Gastrocnemius medialis (tissue), 4 donors: Measurements from ENCODE around the gene NCAN. TPM values are rescaled to one million over a fixed set of nuclear protein-coding genes. Genes with fewer than 3 reads are reported as not detected.
A peak's percentile ranks its signal among the peaks of the same experiment; 100 is the strongest.
"Not testable (repeated sequence)": the region's sequence is repeated elsewhere in the genome, so short reads cannot be mapped to it uniquely, and the experiment has no call there.

Experiments used
- ATAC-seq, 2 donors: fragments of 150-250 bp; one replicate each; pipeline ENCODE4 v1.9.1; 2016
- DNase-seq, 2 donors: peaks; one replicate each; pipeline ENCODE4 v3.0.0-alpha.2; 2019
- H3K27ac ChIP-seq, 4 donors: fragments of 200-600 bp; sonication (generic); 1 replicate in 1 of 4; 2 replicates in 3 of 4; pipeline ENCODE4 v1.5.1; 2016 to 2018; ENCODE audit warnings: mild to moderate bottlenecking in 2 of 4, moderate library complexity in 1 of 4
- H3K27me3 ChIP-seq, 3 donors: fragments of 200-600 bp; sonication (generic) in 2 of 3; 1 replicate in 1 of 3; 2 replicates in 2 of 3; pipeline versions ENCODE4 v1.5.1 to v1.6.0; 2016 to 2019; ENCODE audit warnings: mild to moderate bottlenecking in 1 of 3, moderate library complexity in 1 of 3
- H3K36me3 ChIP-seq, 2 donors: fragments of 200-600 bp; sonication (generic) in 1 of 2; one replicate each; pipeline ENCODE4 v1.5.1; 2017 to 2018
- H3K4me1 ChIP-seq, 2 donors: fragments of 200-600 bp; sonication (generic) in 1 of 2; one replicate each; pipeline ENCODE4 v1.5.1; 2016 to 2017; ENCODE audit warnings: mild to moderate bottlenecking in 2 of 2
- H3K4me3 ChIP-seq, 4 donors: fragments of 200-600 bp; sonication (generic) in 3 of 4; 1 replicate in 1 of 4; 2 replicates in 3 of 4; pipeline ENCODE4 v1.5.1; 2016 to 2019; ENCODE audit warnings: mild to moderate bottlenecking in 2 of 4
- H3K9me3 ChIP-seq, 3 donors: fragments of 200-600 bp; sonication (generic) in 2 of 3; 1 replicate in 1 of 3; 2 replicates in 2 of 3; pipeline ENCODE4 v1.5.1; 2016 to 2019
- POLR2A ChIP-seq, 2 donors: fragments of 450-650 bp; IDR thresholded peaks; one replicate each; pipeline ENCODE4 v1.6.1; 2017; ENCODE audit warnings: antibody characterized with exemption in 2 of 2, mild to moderate bottlenecking in 2 of 2, moderate library complexity in 2 of 2
- in situ Hi-C, 4 donors: fragments of 200-750 bp; cut with MboI; loops; one replicate each; pipeline versions ENCODE4 v1.15.0 to v1.8.0; 2017; ENCODE audit warnings: low sequenced_read_pairs in 4 of 4
- intact Hi-C: fragments of 100-400 bp; cut with DNase I; formaldehyde crosslinking; loops from one replicate; pipeline ENCODE4 v1.15.1; 2023; ENCODE audit warnings: low total_unique reads
- total RNA-seq, 4 donors: library from RNA; depleted of rRNA; stranded (reverse); fragments of >200 nt; gene quantifications; one replicate each; pipeline versions ENCODE4 v1.1.0 to v1.2.3, GENCODE V29; 2016
- TF ChIP-seq, protein P1 (sequence below), 5 experiments: fragments of 450-650 bp in 3 of 5; fragments of 200-600 bp in 2 of 5; sonication (generic) in 2 of 5; IDR thresholded peaks in 4 of 5; conservative IDR thresholded peaks in 1 of 5; 1 replicate in 4 of 5; 2 replicates in 1 of 5; pipeline ENCODE4 v1.5.1; 2016 to 2019; ENCODE audit warnings: antibody characterized with exemption in 5 of 5, mild to moderate bottlenecking in 3 of 5, moderate library complexity in 3 of 5

The NCAN gene
- total RNA-seq, 4 donors from 2014 or later = not detected

DNA sequence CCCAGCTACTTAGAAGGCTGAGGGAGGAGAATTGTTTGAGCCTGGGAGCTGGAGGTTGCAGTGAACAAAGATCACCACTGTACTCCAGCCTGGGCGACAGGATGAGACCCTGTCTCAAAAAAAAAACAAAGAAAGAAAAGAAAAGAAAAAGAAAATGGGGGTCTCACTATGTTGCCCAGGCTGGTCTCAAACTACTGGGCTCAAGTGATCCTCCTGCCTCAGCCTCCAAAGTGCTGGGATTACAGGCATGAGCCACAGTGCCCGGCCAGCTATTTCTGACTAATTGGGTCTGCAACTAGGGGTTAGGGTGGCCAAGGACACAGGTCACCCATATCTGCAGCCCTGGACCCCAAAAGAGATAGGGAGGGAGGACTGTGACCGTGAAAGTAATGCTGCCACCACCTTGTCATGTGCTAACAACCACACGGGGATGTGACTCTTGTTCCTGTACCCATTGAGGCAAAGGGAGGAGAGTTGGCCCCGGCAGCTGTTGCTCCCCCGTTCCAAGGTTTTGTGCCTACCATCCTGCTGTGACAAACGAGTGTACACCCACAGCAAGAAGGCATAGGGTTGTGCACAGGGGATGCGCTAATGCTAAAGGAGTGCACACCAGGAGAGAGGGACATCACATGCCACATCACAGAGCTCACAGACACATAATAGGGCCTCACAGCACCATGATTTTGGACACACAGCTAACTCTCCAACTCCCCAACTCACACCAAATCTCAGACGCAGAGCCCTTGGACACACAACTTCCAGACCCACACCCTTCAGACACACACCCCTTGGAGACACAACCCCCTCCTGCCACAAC, 42.3 kb upstream of the NCAN start:
- DNase-seq (no peak), ATAC-seq (peak in 1 of 2 donors; percentile 2)
- Histone ChIP-seq H3K27me3 (no peaks in the 10 kb centered on the region), H3K4me1 (peaks cover 19 to 26% of the 10 kb centered on the region in 2 donors), H3K27ac (peak overlapping the region in 1 of 4 donors; percentile 14), H3K9me3 (no peaks in the 10 kb centered on the region), H3K36me3 (no peaks in the 10 kb centered on the region), H3K4me3 (peak overlapping the region; percentile 45 to 55 (median 52))
- intact Hi-C loops = no loop called here
- in situ Hi-C loops = no loop called here
- TF ChIP-seq POLR2A (IDR thresholded peaks at IDR 0.05) = no peak
- TF ChIP-seq, protein P1, sequence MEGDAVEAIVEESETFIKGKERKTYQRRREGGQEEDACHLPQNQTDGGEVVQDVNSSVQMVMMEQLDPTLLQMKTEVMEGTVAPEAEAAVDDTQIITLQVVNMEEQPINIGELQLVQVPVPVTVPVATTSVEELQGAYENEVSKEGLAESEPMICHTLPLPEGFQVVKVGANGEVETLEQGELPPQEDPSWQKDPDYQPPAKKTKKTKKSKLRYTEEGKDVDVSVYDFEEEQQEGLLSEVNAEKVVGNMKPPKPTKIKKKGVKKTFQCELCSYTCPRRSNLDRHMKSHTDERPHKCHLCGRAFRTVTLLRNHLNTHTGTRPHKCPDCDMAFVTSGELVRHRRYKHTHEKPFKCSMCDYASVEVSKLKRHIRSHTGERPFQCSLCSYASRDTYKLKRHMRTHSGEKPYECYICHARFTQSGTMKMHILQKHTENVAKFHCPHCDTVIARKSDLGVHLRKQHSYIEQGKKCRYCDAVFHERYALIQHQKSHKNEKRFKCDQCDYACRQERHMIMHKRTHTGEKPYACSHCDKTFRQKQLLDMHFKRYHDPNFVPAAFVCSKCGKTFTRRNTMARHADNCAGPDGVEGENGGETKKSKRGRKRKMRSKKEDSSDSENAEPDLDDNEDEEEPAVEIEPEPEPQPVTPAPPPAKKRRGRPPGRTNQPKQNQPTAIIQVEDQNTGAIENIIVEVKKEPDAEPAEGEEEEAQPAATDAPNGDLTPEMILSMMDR (IDR thresholded peaks at IDR 0.05 in 4 of 5, conservative IDR thresholded peaks at IDR 0.05 in 1 of 5) = no peak

DNA sequence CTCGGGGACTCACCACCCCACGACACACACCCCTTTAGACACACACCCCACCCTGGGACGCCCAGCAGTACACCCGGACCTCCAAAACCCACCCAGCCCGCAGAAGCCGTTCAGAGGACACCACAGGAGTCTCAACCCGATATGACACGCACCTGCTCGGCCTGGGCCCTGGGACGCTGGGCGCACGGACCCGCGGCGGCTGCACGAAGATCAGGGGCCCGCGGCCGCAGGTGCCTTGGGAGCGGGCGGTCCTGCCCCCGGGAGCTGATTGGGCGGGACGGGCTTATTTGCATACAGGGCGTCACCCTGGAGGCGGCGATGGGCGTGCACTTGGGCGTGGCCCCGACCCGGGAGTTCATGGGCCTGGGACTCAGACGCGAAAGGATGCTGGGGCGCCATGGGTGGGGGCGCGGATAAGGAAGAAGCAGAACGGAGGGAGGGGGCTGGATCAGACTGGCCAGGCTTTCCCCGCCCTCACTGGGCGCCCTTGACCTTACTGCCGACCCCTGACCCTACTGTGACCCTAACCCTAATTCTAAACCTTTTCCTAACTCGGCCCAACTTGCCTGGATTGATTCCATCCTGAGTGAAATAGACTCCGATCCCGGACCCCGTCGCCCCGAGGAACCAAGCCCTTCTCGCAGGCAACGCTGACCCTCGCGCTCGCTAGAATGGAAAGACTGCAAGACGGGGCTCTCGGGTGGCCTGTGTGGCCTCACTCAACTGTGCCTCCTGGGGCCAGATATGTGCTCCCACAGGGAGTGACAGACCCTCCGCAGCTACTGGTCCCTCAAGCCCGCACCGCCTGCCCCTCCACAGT, 41.5 kb upstream of the NCAN start, which contains the start of gene MEF2B:
Gene MEF2B, minus strand, starts transcription at position 211 of the 820 bp plus-strand sequence. CDS start 19,528 bp downstream, outside the sequence.
- H3K4me3 ChIP-seq = peak within 1 kb of the TSS; percentile 45 to 55 (median 52)
- peaks cover 19 to 26% of the 10 kb centered on the region in 2 donors for H3K4me1 ChIP-seq
- H3K36me3 ChIP-seq = no peaks in the 10 kb centered on the region
- peak within 1 kb of the TSS in 2 of 4 donors; percentile 14 to 15 for H3K27ac ChIP-seq
- H3K9me3 ChIP-seq = no peaks in the 10 kb centered on the region
- DNase-seq (peak; percentile 67 to 80), ATAC-seq (peak; percentile 73 to 81)
- TF ChIP-seq POLR2A (IDR thresholded peaks at IDR 0.05) = no peak
- TF ChIP-seq, protein P1 (IDR thresholded peaks at IDR 0.05 in 4 of 5, conservative IDR thresholded peaks at IDR 0.05 in 1 of 5) = no peak
- in situ Hi-C loops = no loop called here
- intact Hi-C loops = no loop called here
- H3K27me3 ChIP-seq = no peaks in the 10 kb centered on the region

DNA sequence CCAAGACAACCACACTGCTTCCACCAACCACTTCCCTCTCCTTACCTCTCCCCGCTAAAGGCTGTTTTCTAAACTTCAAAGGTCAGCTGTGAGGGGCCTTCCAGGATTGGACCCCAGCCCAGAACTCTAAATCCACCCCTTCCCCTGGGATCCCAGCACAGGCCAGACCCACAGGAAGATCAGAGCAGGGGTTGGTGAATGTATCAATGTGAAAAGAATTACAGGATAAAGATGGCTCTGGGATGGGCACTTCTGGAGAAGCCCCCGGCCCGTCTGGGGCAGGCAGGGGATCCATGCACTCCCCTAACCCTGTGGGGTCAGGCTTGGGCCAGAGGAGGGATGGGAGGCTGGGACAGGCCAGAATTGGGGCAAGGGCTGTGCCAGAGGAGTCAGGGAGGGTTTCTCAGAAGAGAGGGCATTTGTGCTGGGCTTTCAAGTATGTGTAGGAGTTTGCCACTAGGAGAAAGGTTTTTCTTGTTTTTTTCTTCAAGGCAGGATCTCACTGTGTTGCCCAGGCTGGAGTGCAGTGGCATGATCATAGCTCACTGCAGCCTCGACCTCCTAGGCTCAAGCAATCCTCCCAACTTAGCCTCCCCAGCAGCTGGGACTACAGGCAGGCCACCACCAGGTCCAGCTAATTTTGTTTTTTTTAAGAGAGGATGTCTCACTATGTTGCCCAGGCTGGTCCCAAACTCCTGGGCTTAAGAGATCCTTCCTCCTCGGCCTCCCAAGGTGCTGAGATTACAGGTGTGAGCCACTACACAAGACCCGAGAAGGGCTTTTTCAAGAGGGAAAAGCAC, 40.7 kb upstream of the NCAN start:
- ATAC-seq = no peak
- H3K27me3 ChIP-seq = no peaks in the 10 kb centered on the region
- H3K9me3 ChIP-seq = no peaks in the 10 kb centered on the region
- H3K4me1 ChIP-seq = peaks cover 19 to 26% of the 10 kb centered on the region in 2 donors
- intact Hi-C loops (no loop called here), in situ Hi-C loops (no loop called here)
- H3K36me3 ChIP-seq = no peaks in the 10 kb centered on the region
- H3K4me3 ChIP-seq = no peak overlapping the region
- DNase-seq = no peak
- H3K27ac ChIP-seq = peak overlapping the region in 1 of 4 donors; percentile 54
- TF ChIP-seq, protein P1 (IDR thresholded peaks at IDR 0.05 in 4 of 5, conservative IDR thresholded peaks at IDR 0.05 in 1 of 5) = no peak
- TF ChIP-seq POLR2A (IDR thresholded peaks at IDR 0.05) = no peak

DNA sequence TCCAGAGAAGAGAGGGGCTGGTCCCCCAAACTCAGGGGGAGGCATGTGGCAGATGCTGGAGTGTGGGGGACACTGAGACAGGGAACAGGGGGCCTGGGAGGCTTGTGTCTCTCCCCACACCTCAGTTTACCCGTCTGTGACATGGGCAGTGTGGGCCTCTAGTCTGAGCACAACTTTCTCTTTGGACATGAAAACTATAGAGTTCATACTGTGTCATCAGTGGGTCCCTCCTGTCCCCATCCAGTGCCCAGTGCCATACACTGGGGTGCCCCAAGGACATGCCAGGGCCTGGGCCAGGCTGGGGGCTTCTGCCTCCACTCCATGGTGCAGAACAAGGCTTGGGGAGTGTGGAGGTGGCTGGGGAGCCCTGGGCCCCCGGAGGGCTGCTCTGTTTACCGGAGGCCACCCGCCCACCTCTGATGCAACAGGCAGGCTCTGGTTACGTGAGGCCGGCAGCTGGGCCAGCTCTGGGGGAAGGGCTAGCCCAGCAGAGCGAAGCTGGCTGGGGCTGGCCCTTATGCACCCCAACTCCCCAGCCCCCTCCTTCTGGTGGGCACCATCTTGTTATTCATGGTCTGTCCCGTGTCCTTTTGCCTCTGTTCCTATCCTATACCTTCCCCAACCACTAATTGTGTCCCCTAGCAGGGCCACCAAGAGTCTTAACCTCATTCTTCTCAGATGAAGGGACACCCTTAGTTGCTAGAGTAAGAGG, 39.8 kb upstream of the NCAN start:
- Histone ChIP-seq H3K36me3 (peaks cover 0 to 6% of the 10 kb centered on the region in 2 donors), H3K9me3 (no peaks in the 10 kb centered on the region), H3K4me1 (peaks cover 19 to 26% of the 10 kb centered on the region in 2 donors), H3K27me3 (no peaks in the 10 kb centered on the region), H3K27ac (peak overlapping the region in 3 of 4 donors; percentile 10 to 59 (median 54)), H3K4me3 (peak overlapping the region in 1 of 4 donors; percentile 5)
- intact Hi-C loops (no loop called here), in situ Hi-C loops (no loop called here)
- TF ChIP-seq, protein P1 (IDR thresholded peaks at IDR 0.05 in 4 of 5, conservative IDR thresholded peaks at IDR 0.05 in 1 of 5) = no peak
- no peak for TF ChIP-seq POLR2A (IDR thresholded peaks at IDR 0.05)
- ATAC-seq (peak; percentile 57 to 70), DNase-seq (peak; percentile 33 to 73)

DNA sequence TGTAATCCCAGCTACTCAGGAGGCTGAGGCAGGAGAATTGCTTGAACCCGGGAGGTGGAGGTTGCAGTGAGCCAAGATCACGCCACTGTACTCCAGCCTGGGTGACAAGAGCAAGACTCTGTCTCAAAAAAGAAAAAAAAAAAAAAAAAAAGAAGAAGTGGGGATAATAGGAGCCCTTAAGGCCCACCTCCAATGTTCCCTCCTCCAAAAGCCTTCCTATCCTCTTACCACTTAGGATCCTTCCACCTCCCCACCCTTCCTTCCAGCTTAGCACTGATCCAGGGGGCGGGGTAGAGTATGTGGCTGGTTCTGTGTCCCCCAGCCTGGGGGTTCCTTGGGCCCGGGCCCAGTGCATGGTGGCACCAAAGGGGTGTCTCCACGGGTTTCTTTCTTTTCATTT, 38.5 kb upstream of the NCAN start:
- H3K9me3 ChIP-seq, H3K27me3 ChIP-seq, ATAC-seq, H3K4me3 ChIP-seq, DNase-seq, H3K27ac ChIP-seq, in situ Hi-C loops, intact Hi-C loops: not testable (repeated sequence)
- peaks cover 0 to 10% of the 10 kb centered on the region in 2 donors for H3K36me3 ChIP-seq
- peaks cover 19 to 26% of the 10 kb centered on the region in 2 donors for H3K4me1 ChIP-seq
